Sigmoid colon (tissue), 7 donors: Measurements from ENCODE around the gene CAT. TPM values are rescaled to one million over a fixed set of nuclear protein-coding genes. Genes with fewer than 3 reads are reported as not detected.

Experiments
- DNase-seq: peaks from one replicate; pipeline ENCODE4 v3.0.0-alpha.2; 2019
- H3K27ac ChIP-seq, 4 donors: fragments of 200-600 bp; sonication (generic); one replicate each; pipeline ENCODE4 v1.5.1; 2016 to 2019; ENCODE audit warnings: mild to moderate bottlenecking in 1 of 4
- H3K27me3 ChIP-seq, 3 donors: fragments of 200-600 bp; sonication (generic); one replicate each; pipeline ENCODE4 v1.5.1; 2019; ENCODE audit warnings: mild to moderate bottlenecking in 1 of 3
- H3K36me3 ChIP-seq, 4 donors: fragments of 200-600 bp; sonication (generic); one replicate each; pipeline ENCODE4 v1.5.1; 2016 to 2019
- H3K4me1 ChIP-seq, 4 donors: fragments of 200-600 bp; sonication (generic); one replicate each; pipeline ENCODE4 v1.5.1; 2017 to 2019
- H3K4me3 ChIP-seq, 4 donors: fragments of 200-600 bp; sonication (generic); one replicate each; pipeline ENCODE4 v1.5.1; 2017 to 2019; ENCODE audit warnings: mild to moderate bottlenecking in 2 of 4, moderate library complexity in 1 of 4
- H3K9me3 ChIP-seq, 4 donors: fragments of 200-600 bp in 3 of 4; sonication (generic) in 3 of 4; one replicate each; pipeline versions ENCODE4 v1.5.1 to v1.6.1; 2013 to 2019
- EP300 ChIP-seq, 4 donors: sonication (generic); formaldehyde crosslinking; IDR thresholded peaks; one replicate each; pipeline ENCODE4 v1.6.1; 2017; ENCODE audit warnings: antibody characterized with exemption in 4 of 4
- POLR2A ChIP-seq, 2 donors: fragments of 450-650 bp; IDR thresholded peaks; one replicate each; pipeline ENCODE4 v1.6.1; 2016; ENCODE audit warnings: antibody characterized with exemption in 2 of 2, mild to moderate bottlenecking in 2 of 2, moderate library complexity in 2 of 2
- POLR2AphosphoS5 ChIP-seq, 4 donors: sonication (generic); formaldehyde crosslinking; IDR thresholded peaks; one replicate each; pipeline ENCODE4 v1.6.1; 2017; ENCODE audit warnings: antibody characterized with exemption in 4 of 4
- WGBS, 2 donors: extraction: QIAGEN DNeasy Blood & Tissue Kit; methylation state at CpG; one replicate each; pipeline ENCODE4 v1.1.7; 2013; 5-methylcytosine and 5-hydroxymethylcytosine counted together
- intact Hi-C: fragments of 100-400 bp; cut with DNase I; formaldehyde crosslinking; loops from one replicate; pipeline ENCODE4 v1.15.1; 2023
- polyA plus RNA-seq, 3 donors: library from polyadenylated mRNA; stranded (reverse); fragments of 200-250 nt; gene quantifications; one replicate each; pipeline ENCODE4 v1.2.3, GENCODE V29; 2013
- total RNA-seq, 4 donors: library from RNA; depleted of rRNA; stranded (reverse); fragments of >200 nt; gene quantifications; one replicate each; pipeline ENCODE4 v1.1.0, GENCODE V29; 2016
- TF ChIP-seq, protein P1 (sequence below), 4 experiments: fragments of 450-650 bp in 3 of 4; fragments of 200-600 bp in 1 of 4; IDR thresholded peaks; one replicate each; pipeline ENCODE4 v1.5.1; 2016 to 2019; ENCODE audit warnings: antibody characterized with exemption in 4 of 4, mild to moderate bottlenecking in 3 of 4, moderate library complexity in 2 of 4
- donor health status: healthy with polysubstance abuse.
- donor health status: Bipolar disorder and iron deficiency.
- donor health status: healthy.

Gene CAT
- total and polyA plus RNA-seq, 7 donors, result 64.1 to 164 (median 87.5) TPM

GRCh38 chr11:34508524-34508923, 69.8 kb downstream of the CAT start:
- 25 to 40% methylated on average over 2 of the region's 2 CpGs for WGBS, 2 donors
- TF ChIP-seq POLR2AphosphoS5 (IDR thresholded peaks at IDR 0.05) (no peak), POLR2A (IDR thresholded peaks at IDR 0.05) (no peak), EP300 (IDR thresholded peaks at IDR 0.05) (no peak)

DNA sequence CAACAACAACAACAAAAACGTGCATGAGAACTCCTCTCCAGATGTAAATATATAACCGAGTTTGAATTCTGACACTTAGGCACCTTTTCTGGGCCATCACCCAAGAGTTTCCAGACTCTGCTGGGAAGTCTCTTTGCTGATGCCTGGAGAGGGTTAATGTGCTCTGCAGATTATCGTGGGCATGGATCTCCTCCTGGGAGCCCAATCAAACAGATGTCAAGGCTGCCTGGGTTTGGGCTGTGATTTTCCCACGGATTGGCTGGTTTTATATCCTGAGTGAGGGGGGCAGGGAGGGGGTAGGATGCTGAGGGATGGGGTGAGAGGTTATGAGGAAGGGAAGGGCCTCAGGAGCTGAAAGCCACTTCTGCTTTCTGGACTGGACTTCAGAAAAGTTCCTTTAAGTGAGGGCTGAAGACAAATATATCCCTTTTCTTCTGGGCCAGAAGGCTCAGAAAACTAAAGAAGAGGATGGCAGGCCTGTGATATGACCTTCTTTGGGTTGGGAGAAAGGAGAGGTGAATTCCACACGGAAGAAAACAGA, 70.7 kb downstream of the CAT start:
- Histone ChIP-seq H3K27me3 (no peaks in the 10 kb centered on the region), H3K27ac (no peak overlapping the region), H3K9me3 (no peaks in the 10 kb centered on the region), H3K36me3 (no peaks in the 10 kb centered on the region), H3K4me3 (no peak overlapping the region), H3K4me1 (no peaks in the 10 kb centered on the region)
- TF ChIP-seq POLR2AphosphoS5 (IDR thresholded peaks at IDR 0.05), result no peak
- TF ChIP-seq, protein P1, sequence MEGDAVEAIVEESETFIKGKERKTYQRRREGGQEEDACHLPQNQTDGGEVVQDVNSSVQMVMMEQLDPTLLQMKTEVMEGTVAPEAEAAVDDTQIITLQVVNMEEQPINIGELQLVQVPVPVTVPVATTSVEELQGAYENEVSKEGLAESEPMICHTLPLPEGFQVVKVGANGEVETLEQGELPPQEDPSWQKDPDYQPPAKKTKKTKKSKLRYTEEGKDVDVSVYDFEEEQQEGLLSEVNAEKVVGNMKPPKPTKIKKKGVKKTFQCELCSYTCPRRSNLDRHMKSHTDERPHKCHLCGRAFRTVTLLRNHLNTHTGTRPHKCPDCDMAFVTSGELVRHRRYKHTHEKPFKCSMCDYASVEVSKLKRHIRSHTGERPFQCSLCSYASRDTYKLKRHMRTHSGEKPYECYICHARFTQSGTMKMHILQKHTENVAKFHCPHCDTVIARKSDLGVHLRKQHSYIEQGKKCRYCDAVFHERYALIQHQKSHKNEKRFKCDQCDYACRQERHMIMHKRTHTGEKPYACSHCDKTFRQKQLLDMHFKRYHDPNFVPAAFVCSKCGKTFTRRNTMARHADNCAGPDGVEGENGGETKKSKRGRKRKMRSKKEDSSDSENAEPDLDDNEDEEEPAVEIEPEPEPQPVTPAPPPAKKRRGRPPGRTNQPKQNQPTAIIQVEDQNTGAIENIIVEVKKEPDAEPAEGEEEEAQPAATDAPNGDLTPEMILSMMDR (IDR thresholded peaks at IDR 0.05), result no peak
- TF ChIP-seq POLR2A (IDR thresholded peaks at IDR 0.05), result no peak
- TF ChIP-seq EP300 (IDR thresholded peaks at IDR 0.05), result no peak
- no peak for DNase-seq
- intact Hi-C loops, result no loop called here
- 37 to 40% methylated on average over 5 of the region's 5 CpGs for WGBS, 2 donors

More at GRCh38 chr11:34508524-34508923, 69.8 kb downstream of the CAT start:
- H3K4me1 ChIP-seq, result no peaks in the 10 kb centered on the region
- no peak overlapping the region for H3K27ac ChIP-seq
- no peaks in the 10 kb centered on the region for H3K36me3 ChIP-seq
- intact Hi-C loops, result no loop called here
- H3K9me3 ChIP-seq, result no peaks in the 10 kb centered on the region
- H3K27me3 ChIP-seq, result no peaks in the 10 kb centered on the region
- no peak overlapping the region for H3K4me3 ChIP-seq
- peak; percentile 9 for DNase-seq

GRCh38 chr11:34510218-34510617, 71.5 kb downstream of the CAT start:
- intact Hi-C loops, result no loop called here
- H3K4me1 ChIP-seq, result no peaks in the 10 kb centered on the region
- TF ChIP-seq EP300 (IDR thresholded peaks at IDR 0.05) (no peak), POLR2AphosphoS5 (IDR thresholded peaks at IDR 0.05) (no peak), POLR2A (IDR thresholded peaks at IDR 0.05) (no peak)
- TF ChIP-seq, protein P1 (IDR thresholded peaks at IDR 0.05), result no peak
- no peak overlapping the region for H3K27ac ChIP-seq
- H3K27me3 ChIP-seq, result no peaks in the 10 kb centered on the region
- no peak overlapping the region for H3K4me3 ChIP-seq
- DNase-seq, result no peak
- no peaks in the 10 kb centered on the region for H3K36me3 ChIP-seq
- H3K9me3 ChIP-seq, result no peaks in the 10 kb centered on the region

GRCh38 chr11:34510673-34511072, 71.9 kb downstream of the CAT start:
- no peak for DNase-seq
- intact Hi-C loops, result no loop called here
- Histone ChIP-seq H3K27me3 (no peaks in the 10 kb centered on the region), H3K27ac (no peak overlapping the region), H3K4me3 (no peak overlapping the region), H3K4me1 (no peaks in the 10 kb centered on the region), H3K36me3 (no peaks in the 10 kb centered on the region), H3K9me3 (no peaks in the 10 kb centered on the region)
- 97 to 98% methylated on average over 2 of the region's 2 CpGs for WGBS, 2 donors
- TF ChIP-seq POLR2AphosphoS5 (IDR thresholded peaks at IDR 0.05) (no peak), POLR2A (IDR thresholded peaks at IDR 0.05) (no peak), EP300 (IDR thresholded peaks at IDR 0.05) (no peak)
- TF ChIP-seq, protein P1 (IDR thresholded peaks at IDR 0.05), result no peak

- Histone ChIP-seq H3K9me3 (no peaks in the 10 kb centered on the region), H3K4me3 (no peak overlapping the region), H3K4me1 (no peaks in the 10 kb centered on the region), H3K27ac (no peak overlapping the region), H3K36me3 (no peaks in the 10 kb centered on the region), H3K27me3 (no peaks in the 10 kb centered on the region)
- no peak for TF ChIP-seq POLR2A (IDR thresholded peaks at IDR 0.05)
- TF ChIP-seq, protein P1 (IDR thresholded peaks at IDR 0.05), result peak in 3 of 4 experiments; percentile 32 to 38 (median 36)
- intact Hi-C loops, result no loop called here
- WGBS, 2 donors, result 70 to 73% methylated on average over 24 of the region's 24 CpGs
- DNase-seq, result no peak
These were observed 74.3 kb downstream of the CAT start for GRCh38 chr11:34512840-34513681.
